Measurements from ENCODE around the gene BAD.
"Not testable (repeated sequence)": the region's sequence is repeated elsewhere in the genome, so short reads cannot be mapped to it uniquely, and the experiment has no call there.

Gene BAD

DNA sequence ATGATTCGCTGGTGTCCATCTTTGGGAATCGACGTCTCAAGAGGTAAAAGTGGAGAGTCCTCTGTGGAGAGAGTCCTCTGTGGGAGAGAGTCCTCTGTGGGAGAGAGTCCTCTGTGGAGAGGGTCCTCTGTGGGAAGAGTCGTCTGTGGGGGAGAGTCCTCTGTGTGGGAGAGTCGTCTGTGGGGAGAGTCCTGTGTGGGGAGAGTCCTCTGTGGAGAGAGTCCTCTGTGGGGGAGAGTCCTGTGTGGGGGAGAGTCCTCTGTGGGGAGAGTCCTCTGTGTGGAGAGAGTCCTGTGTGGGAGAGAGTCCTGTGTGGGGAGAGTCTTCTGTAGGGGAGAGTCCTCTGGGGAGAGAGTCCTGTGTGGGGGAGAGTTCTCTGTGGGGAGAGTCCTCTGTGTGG, 36.6 kb upstream of the BAD start:
- no peaks in the 10 kb centered on the region for H3K27me3 ChIP-seq (ENCODE audit: control insufficient read depth in 1 of 2, insufficient read depth in 2 of 2, low read length in 2 of 2)
- no peak overlapping the region for H3K9ac ChIP-seq (ENCODE audit: low read length)
- no peak overlapping the region for H3K4me3 ChIP-seq (ENCODE audit: low read depth in 1 of 2, low read length in 2 of 2)
- peaks cover 17% of the 10 kb centered on the region for H3K4me1 ChIP-seq (ENCODE audit: insufficient read depth, low read length)
- no peak overlapping the region for H3K27ac ChIP-seq (ENCODE audit: low read depth, low read length)
- no peaks in the 10 kb centered on the region for H3K9me3 ChIP-seq (ENCODE audit: low read length)
- H3K36me3 ChIP-seq (ENCODE audit: insufficient read depth, low read length), result peaks cover 6% of the 10 kb centered on the region

DNA sequence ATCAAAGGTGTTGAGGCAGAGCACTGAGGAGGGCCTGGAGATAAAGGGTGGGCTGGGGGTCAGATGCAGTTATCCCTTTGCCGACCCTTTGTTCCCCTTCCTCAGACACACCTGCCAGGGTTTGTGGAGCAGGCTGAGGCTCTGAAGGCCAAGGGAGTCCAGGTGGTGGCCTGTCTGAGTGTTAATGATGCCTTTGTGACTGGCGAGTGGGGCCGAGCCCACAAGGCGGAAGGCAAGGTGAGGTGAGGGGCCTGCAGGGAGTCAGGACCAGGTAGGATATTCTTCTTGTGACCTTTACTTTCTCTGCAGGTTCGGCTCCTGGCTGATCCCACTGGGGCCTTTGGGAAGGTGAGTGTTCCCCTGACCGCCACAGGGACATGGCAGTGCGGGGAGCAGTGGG, 36.1 kb upstream of the BAD start:
- Histone ChIP-seq H3K36me3 (ENCODE audit: insufficient read depth, low read length) (peaks cover 9% of the 10 kb centered on the region), H3K4me3 (ENCODE audit: low read depth in 1 of 2, low read length in 2 of 2) (no peak overlapping the region), H3K9me3 (ENCODE audit: low read length) (no peaks in the 10 kb centered on the region), H3K4me1 (ENCODE audit: insufficient read depth, low read length) (peaks cover 17% of the 10 kb centered on the region), H3K9ac (ENCODE audit: low read length) (no peak overlapping the region), H3K27ac (ENCODE audit: low read depth, low read length) (no peak overlapping the region), H3K27me3 (ENCODE audit: control insufficient read depth in 1 of 2, insufficient read depth in 2 of 2, low read length in 2 of 2) (no peaks in the 10 kb centered on the region)

DNA sequence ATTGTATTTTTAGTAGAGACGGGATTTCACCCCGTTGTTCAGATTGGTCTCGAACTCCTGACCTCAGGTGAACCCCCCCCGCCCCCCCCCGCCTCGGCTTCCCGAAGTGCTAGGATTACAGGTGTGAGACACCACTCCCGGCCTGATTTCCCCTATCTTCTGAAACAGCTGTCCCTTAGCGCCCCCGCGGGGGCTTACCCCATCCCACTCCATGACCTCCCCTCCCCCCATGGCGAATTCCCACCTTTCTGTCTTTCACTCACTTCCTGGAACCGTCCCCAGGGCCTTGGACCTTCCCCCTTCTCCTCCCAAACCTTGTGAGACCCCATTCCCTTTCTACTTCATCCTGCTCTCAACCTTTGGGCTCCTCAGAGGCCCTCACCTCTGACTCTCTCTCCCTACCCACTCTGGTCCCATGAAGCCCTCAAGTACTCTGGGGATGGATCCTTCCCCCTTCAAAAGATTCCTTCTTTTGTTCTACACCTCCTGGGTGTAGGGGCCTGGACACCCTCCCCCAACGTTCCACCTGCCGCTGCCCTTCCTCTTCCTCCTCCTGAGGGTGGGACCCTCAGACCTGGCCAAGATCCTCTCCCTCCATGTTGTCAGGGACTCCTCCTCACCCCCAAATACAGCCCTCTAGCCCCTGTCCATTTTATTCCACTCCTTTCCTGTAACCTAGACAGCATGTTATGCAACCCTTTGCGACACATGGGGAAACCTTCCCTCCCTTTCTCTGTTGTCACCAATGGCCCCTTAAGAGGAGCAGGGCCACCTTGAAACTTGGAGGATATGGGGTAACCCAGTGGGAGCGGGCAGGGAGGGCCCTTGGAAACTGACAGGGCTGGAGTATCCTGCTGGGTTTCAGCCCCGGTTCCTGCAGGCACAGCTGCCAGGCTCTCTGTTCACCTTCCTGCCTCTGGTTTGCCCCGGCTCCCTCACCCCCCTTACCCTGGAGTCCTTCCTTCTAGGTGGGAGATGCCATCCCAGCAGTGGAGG, 34.6 kb upstream of the BAD start:
- Histone ChIP-seq H3K36me3 (ENCODE audit: insufficient read depth, low read length) (peaks cover 9% of the 10 kb centered on the region), H3K27ac (ENCODE audit: low read depth, low read length) (peak overlapping the region; percentile 58), H3K9me3 (ENCODE audit: low read length) (no peaks in the 10 kb centered on the region), H3K27me3 (ENCODE audit: control insufficient read depth in 1 of 2, insufficient read depth in 2 of 2, low read length in 2 of 2) (no peaks in the 10 kb centered on the region), H3K9ac (ENCODE audit: low read length) (peak overlapping the region; percentile 93), H3K4me1 (ENCODE audit: insufficient read depth, low read length) (peaks cover 17% of the 10 kb centered on the region), H3K4me3 (ENCODE audit: low read depth in 1 of 2, low read length in 2 of 2) (peak overlapping the region; percentile 92 to 98)

DNA sequence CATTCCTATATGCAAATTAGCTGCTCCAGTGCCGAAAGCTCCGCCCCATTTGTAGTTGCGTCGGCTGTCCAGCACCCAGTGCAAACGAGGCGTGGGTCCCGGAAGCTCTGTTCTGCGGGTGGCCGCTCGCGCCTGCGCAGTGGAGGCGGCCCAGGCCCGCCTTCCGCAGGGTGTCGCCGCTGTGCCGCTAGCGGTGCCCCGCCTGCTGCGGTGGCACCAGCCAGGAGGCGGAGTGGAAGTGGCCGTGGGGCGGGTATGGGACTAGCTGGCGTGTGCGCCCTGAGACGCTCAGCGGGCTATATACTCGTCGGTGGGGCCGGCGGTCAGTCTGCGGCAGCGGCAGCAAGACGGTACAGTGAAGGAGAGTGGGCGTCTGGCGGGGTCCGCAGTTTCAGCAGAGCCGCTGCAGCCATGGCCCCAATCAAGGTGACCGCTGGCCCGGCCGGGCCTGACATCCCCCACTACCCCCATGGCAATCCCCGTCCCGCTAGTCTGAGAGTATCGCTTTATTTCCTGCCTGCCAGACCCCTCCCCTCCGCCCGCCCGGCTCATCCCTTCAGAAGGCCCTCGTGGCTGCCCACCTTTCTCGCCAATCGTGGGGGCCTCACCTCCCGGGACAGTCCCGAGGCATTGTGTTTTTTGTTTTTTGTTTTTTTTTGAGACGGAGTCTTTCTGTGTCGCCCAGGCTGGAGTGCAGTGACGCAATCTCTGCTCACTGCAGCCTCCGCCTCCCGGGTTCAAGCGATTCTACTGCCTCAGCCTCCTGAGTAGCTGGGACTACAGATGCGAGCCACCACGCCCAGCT, 33.7 kb upstream of the BAD start, which contains the start of gene PRDX5:
TSS of gene PRDX5 (plus strand) at position 161 of the 805 bp plus-strand sequence. CDS start at position 256, 95 bp downstream.
- Histone ChIP-seq H3K36me3 (ENCODE audit: insufficient read depth, low read length) (peaks cover 9% of the 10 kb centered on the region), H3K27ac (ENCODE audit: low read depth, low read length) (peak within 1 kb of the TSS; percentile 99), H3K9ac (ENCODE audit: low read length) (peak within 1 kb of the TSS; percentile 93), H3K9me3 (ENCODE audit: low read length) (no peaks in the 10 kb centered on the region), H3K4me3 (ENCODE audit: low read depth in 1 of 2, low read length in 2 of 2) (peak within 1 kb of the TSS; percentile 92 to 98), H3K4me1 (ENCODE audit: insufficient read depth, low read length) (peaks cover 17% of the 10 kb centered on the region), H3K27me3 (ENCODE audit: control insufficient read depth in 1 of 2, insufficient read depth in 2 of 2, low read length in 2 of 2) (no peaks in the 10 kb centered on the region)

DNA sequence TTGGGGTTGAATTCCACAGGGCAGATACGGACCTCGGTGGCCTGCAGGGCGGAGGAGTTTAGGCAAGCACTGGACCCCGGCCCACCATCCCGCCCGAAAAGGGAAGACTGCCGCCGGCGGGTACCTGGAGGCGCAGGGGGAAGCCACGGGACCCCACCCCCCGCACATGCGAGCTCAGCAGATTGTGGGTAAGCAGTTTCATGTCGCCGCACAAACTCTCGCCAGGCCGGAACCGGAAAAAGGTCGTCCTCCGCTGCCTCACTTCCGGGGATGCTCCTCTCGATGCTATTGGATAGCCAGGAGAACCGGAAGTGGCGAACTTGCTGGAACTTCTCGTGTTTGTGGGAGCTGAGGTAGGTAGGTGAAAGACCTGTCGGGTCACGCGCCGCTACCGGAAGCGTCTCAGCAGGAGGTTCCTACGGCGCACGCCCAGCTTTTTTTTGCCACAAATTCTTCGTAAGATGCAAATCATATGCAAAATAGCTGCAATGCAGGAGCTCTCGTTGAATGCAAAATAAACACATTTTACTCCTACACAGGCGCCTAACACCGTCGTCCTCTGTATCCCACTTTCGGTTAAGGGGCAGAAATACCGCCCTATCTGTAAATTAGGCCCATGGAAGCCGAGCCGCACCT, 33.0 kb upstream of the BAD start, which contains the start of gene TRMT112:
TSS of gene TRMT112 (minus strand) at position 235 of the 636 bp plus-strand sequence. CDS start at position 202, 33 bp downstream.
- Histone ChIP-seq H3K27ac (ENCODE audit: low read depth, low read length) (peak within 1 kb of the TSS; percentile 99), H3K36me3 (ENCODE audit: insufficient read depth, low read length) (peaks cover 9% of the 10 kb centered on the region), H3K4me3 (ENCODE audit: low read depth in 1 of 2, low read length in 2 of 2) (peak within 1 kb of the TSS; percentile 92 to 98), H3K4me1 (ENCODE audit: insufficient read depth, low read length) (peaks cover 17% of the 10 kb centered on the region), H3K9me3 (ENCODE audit: low read length) (no peaks in the 10 kb centered on the region), H3K9ac (ENCODE audit: low read length) (peak within 1 kb of the TSS; percentile 93), H3K27me3 (ENCODE audit: control insufficient read depth in 1 of 2, insufficient read depth in 2 of 2, low read length in 2 of 2) (no peaks in the 10 kb centered on the region)

DNA sequence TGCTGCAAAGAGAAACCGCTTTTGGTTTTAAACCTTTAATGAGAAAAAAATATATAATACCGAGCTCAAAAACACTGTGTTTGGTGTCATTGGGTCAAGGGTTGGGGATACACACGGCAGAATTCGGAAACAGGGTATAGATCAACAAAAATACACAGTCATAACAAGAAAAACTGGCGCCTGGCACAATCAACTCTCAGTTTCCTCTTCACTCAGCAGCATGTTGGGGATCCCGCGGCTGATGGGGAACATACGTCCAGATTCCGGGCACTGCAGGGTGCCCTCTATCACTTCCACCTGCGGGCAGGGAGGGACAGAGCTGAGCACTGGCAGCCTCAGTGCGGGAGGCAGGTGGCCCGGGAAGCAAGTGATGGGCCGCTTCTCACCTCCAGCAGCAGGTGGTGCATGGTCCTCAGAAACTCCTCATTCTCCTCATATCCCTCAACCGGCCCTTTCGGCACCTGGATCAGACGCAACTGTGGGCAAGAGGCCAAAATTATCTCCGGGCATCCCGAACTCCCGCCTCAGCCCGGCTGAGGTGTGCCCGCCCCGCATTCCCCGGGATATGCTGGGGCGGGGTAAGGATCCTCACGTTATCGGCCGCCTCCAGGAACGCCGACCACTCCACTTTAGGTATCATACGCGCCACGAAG, 32.3 kb upstream of the BAD start:
- peak overlapping the region; percentile 93 for H3K9ac ChIP-seq (ENCODE audit: low read length)
- H3K4me1 ChIP-seq (ENCODE audit: insufficient read depth, low read length), result peaks cover 17% of the 10 kb centered on the region
- H3K9me3 ChIP-seq (ENCODE audit: low read length), result no peaks in the 10 kb centered on the region
- H3K36me3 ChIP-seq (ENCODE audit: insufficient read depth, low read length), result peaks cover 9% of the 10 kb centered on the region
- H3K4me3 ChIP-seq (ENCODE audit: low read depth in 1 of 2, low read length in 2 of 2), result peak overlapping the region; percentile 92 to 98
- H3K27me3 ChIP-seq (ENCODE audit: control insufficient read depth in 1 of 2, insufficient read depth in 2 of 2, low read length in 2 of 2), result no peaks in the 10 kb centered on the region
- H3K27ac ChIP-seq (ENCODE audit: low read depth, low read length), result peak overlapping the region; percentile 99

DNA sequence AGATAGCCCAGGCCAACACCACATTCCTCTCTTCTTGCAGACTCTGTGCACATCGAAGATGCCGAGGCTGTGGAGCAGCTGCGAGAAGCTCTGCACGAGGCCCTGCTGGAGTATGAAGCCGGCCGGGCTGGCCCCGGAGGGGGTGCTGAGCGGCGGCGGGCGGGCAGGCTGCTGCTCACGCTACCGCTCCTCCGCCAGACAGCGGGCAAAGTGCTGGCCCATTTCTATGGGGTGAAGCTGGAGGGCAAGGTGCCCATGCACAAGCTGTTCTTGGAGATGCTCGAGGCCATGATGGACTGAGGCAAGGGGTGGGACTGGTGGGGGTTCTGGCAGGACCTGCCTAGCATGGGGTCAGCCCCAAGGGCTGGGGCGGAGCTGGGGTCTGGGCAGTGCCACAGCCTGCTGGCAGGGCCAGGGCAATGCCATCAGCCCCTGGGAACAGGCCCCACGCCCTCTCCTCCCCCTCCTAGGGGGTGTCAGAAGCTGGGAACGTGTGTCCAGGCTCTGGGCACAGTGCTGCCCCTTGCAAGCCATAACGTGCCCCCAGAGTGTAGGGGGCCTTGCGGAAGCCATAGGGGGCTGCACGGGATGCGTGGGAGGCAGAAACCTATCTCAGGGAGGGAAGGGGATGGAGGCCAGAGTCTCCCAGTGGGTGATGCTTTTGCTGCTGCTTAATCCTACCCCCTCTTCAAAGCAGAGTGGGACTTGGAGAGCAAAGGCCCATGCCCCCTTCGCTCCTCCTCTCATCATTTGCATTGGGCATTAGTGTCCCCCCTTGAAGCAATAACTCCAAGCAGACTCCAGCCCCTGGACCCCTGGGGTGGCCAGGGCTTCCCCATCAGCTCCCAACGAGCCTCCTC, 31.4 kb upstream of the BAD start:
- not testable (repeated sequence) for H3K9ac ChIP-seq (ENCODE audit: low read length); H3K27ac ChIP-seq (ENCODE audit: low read depth, low read length); H3K4me3 ChIP-seq (ENCODE audit: low read depth in 1 of 2, low read length in 2 of 2); H3K36me3 ChIP-seq (ENCODE audit: insufficient read depth, low read length); H3K27me3 ChIP-seq (ENCODE audit: control insufficient read depth in 1 of 2, insufficient read depth in 2 of 2, low read length in 2 of 2); H3K9me3 ChIP-seq (ENCODE audit: low read length)
- peaks cover 17% of the 10 kb centered on the region for H3K4me1 ChIP-seq (ENCODE audit: insufficient read depth, low read length)

DNA sequence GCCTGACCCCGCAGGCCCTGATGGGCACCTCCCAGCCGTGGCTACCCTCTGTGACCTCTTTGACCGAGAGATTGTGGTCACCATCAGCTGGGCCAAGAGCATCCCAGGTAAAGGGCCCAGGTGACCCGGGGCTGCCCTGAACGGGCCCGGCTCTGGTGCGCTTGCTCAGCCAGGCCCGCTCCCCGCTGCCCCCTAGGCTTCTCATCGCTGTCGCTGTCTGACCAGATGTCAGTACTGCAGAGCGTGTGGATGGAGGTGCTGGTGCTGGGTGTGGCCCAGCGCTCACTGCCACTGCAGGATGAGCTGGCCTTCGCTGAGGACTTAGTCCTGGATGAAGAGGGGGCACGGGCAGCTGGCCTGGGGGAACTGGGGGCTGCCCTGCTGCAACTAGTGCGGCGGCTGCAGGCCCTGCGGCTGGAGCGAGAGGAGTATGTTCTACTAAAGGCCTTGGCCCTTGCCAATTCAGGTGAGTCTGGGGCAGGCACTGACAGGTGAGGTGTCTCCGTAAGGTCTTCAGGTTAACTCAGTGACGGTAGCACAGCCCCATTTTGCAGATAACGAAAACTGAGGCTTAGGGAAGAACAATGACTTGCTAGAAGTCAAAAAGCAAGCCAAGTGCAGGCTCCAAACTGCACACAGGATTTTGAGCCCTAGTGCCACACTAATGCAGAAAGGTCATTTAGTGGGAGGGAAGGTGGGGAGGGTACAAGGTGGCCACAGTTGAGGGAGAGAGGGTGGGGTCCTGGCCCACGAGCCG, 30.5 kb upstream of the BAD start:
- Histone ChIP-seq H3K27ac (ENCODE audit: low read depth, low read length) (no peak overlapping the region), H3K36me3 (ENCODE audit: insufficient read depth, low read length) (peaks cover 9% of the 10 kb centered on the region), H3K9me3 (ENCODE audit: low read length) (no peaks in the 10 kb centered on the region), H3K4me1 (ENCODE audit: insufficient read depth, low read length) (peaks cover 17% of the 10 kb centered on the region), H3K27me3 (ENCODE audit: control insufficient read depth in 1 of 2, insufficient read depth in 2 of 2, low read length in 2 of 2) (no peaks in the 10 kb centered on the region), H3K9ac (ENCODE audit: low read length) (no peak overlapping the region), H3K4me3 (ENCODE audit: low read depth in 1 of 2, low read length in 2 of 2) (no peak overlapping the region)

DNA sequence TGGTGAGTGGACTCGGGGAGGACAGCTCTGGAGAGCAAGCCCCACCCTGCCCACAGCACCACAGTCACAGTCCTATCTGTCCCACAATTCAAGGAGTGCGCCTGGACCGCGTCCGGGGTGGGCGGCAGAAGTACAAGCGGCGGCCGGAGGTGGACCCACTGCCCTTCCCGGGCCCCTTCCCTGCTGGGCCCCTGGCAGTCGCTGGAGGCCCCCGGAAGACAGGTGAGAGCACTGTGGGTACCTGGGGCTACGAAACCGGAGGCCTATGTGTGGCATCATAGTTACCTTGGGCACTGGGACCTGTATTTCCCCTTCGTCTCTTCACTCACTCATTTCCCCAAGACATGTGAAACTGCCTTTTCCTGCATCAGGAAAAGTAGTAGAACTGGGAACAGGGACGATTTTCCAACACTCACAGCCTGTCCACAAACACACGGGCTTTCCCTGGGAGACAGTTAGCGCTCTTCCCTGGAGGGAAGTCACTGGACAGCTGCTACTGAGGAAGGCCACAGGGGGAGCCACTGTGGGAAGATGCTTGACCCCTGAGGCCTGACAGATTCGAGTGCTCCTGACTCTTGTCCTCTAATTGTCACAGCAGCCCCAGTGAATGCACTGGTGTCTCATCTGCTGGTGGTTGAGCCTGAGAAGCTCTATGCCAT, 29.8 kb upstream of the BAD start:
- Histone ChIP-seq H3K9ac (ENCODE audit: low read length) (no peak overlapping the region), H3K36me3 (ENCODE audit: insufficient read depth, low read length) (peaks cover 9% of the 10 kb centered on the region), H3K4me3 (ENCODE audit: low read depth in 1 of 2, low read length in 2 of 2) (no peak overlapping the region), H3K4me1 (ENCODE audit: insufficient read depth, low read length) (peaks cover 14% of the 10 kb centered on the region), H3K27me3 (ENCODE audit: control insufficient read depth in 1 of 2, insufficient read depth in 2 of 2, low read length in 2 of 2) (no peaks in the 10 kb centered on the region), H3K9me3 (ENCODE audit: low read length) (no peaks in the 10 kb centered on the region), H3K27ac (ENCODE audit: low read depth, low read length) (no peak overlapping the region)

Data from muscle layer of colon (tissue), 2 donors.